Measurements from ENCODE around the gene OR6Q1. TPM values are rescaled to one million over a fixed set of nuclear protein-coding genes. Genes with fewer than 3 reads are reported as not detected.

OR6Q1 gene
- total RNA-seq, 1 experiment from 2014 or later = not detected

DNA sequence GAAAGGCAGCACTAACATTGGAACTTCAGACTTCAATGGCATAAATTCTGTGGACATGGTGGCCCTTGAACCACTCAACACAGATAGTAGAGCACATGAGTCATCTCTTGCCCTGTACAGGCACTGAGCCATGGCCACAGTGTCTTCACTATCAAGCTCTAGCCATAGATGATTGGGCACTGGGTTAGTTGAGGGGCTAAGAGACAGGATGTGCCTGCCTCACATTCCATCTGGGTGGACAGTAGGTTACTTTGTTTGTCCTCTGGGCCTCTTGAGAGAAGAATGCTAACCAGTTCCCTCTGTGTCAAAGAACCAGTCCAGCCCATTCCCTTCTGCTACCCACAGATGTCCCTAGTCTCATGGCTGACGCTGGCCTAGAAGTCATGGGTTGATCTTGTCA is 39.8 kb downstream of the OR6Q1 start:
- H3K27ac Mint-ChIP-seq (ENCODE audit: low read depth, unreplicated experiment) = no peak overlapping the region
- TF ChIP-seq, protein P1, sequence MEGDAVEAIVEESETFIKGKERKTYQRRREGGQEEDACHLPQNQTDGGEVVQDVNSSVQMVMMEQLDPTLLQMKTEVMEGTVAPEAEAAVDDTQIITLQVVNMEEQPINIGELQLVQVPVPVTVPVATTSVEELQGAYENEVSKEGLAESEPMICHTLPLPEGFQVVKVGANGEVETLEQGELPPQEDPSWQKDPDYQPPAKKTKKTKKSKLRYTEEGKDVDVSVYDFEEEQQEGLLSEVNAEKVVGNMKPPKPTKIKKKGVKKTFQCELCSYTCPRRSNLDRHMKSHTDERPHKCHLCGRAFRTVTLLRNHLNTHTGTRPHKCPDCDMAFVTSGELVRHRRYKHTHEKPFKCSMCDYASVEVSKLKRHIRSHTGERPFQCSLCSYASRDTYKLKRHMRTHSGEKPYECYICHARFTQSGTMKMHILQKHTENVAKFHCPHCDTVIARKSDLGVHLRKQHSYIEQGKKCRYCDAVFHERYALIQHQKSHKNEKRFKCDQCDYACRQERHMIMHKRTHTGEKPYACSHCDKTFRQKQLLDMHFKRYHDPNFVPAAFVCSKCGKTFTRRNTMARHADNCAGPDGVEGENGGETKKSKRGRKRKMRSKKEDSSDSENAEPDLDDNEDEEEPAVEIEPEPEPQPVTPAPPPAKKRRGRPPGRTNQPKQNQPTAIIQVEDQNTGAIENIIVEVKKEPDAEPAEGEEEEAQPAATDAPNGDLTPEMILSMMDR (IDR thresholded peaks at IDR 0.05; ENCODE audit: unreplicated experiment) = no peak
- intact Hi-C loops (cut with micrococcal nuclease) = no loop called here
- no TSS peak for BruUV-seq (replicated peaks)
- H3K27me3 Mint-ChIP-seq (ENCODE audit: insufficient read depth, unreplicated experiment) = no peaks in the 10 kb centered on the region
- H3K9me3 Mint-ChIP-seq (ENCODE audit: unreplicated experiment) = no peaks in the 10 kb centered on the region
- no peaks in the 10 kb centered on the region for H3K36me3 Mint-ChIP-seq (ENCODE audit: insufficient read depth, unreplicated experiment)
- POLR2A ChIA-PET = no interaction called here
- H3K4me1 Mint-ChIP-seq (ENCODE audit: insufficient read depth, unreplicated experiment) = no peaks in the 10 kb centered on the region
- no peak overlapping the region for H3K4me3 Mint-ChIP-seq (ENCODE audit: unreplicated experiment)
- CTCF ChIA-PET = no interaction called here
- no peak for DNase-seq (ENCODE audit: unreplicated experiment)

DNA sequence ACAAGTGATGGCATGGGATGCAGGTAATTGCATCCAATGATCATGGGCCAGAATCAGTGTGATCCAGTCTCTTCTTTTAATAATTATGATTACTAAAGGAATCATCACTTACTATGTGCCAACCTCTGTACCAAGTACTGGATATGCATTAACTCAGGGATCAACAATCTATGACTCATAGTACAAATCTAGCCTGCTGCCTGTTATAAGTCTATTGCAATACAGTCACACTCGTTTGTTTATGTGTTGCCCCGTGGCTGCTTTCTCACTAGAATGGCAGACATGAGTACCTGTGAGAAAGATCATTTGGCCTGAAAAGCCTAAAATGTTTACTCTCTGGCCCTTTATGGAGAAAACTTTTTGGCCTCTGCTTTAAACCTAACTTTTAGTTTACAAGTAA is 45.0 kb downstream of the OR6Q1 start:
- no TSS peak for BruUV-seq (replicated peaks)
- Mint-ChIP-seq H3K4me3 (ENCODE audit: unreplicated experiment) (no peak overlapping the region), H3K27ac (ENCODE audit: low read depth, unreplicated experiment) (peak overlapping the region; percentile 10), H3K4me1 (ENCODE audit: insufficient read depth, unreplicated experiment) (no peaks in the 10 kb centered on the region), H3K9me3 (ENCODE audit: unreplicated experiment) (no peaks in the 10 kb centered on the region), H3K27me3 (ENCODE audit: insufficient read depth, unreplicated experiment) (no peaks in the 10 kb centered on the region), H3K36me3 (ENCODE audit: insufficient read depth, unreplicated experiment) (no peaks in the 10 kb centered on the region)
- peak; percentile 68 for DNase-seq (ENCODE audit: unreplicated experiment)
- intact Hi-C loops (cut with micrococcal nuclease) = no loop called here
- ChIA-PET POLR2A (interaction anchor here (0.7 to 1.0 kb wide), 2 partner anchors 171 to 186 kb away, joined by 4 to 5 read pairs; no protein-coding TSS in a partner anchor), CTCF (interaction anchor here (0.7 kb wide), 1 partner anchor 1915 kb away, joined by 3 read pairs; no protein-coding TSS in a partner anchor)
- TF ChIP-seq, protein P1 (IDR thresholded peaks at IDR 0.05; ENCODE audit: unreplicated experiment) = no peak

Other genes starting within 250 kb of the OR6Q1 start
- gene OR9Q1, start 7.1 kb upstream of the OR6Q1 start, total RNA-seq (2022) = not detected in 2 replicates
- not detected in 2 replicates for gene OR9I1, start 94.6 kb downstream of the OR6Q1 start, total RNA-seq (2022)
- not detected in 2 replicates for gene OR9Q2, start 158.1 kb downstream of the OR6Q1 start, total RNA-seq (2022)
- gene OR1S2, start 173.2 kb downstream of the OR6Q1 start, total RNA-seq (2022) = not detected in 2 replicates
- not detected in 2 replicates for gene OR1S1, start 181.8 kb downstream of the OR6Q1 start, total RNA-seq (2022)
- not detected in 2 replicates for gene OR10Q1, start 198.0 kb downstream of the OR6Q1 start, total RNA-seq (2022)
- gene OR10W1, start 237.3 kb downstream of the OR6Q1 start, total RNA-seq (2022) = not detected in 2 replicates

All from MCF 10A (cell line).